AG09309 (cell line): ENCODE measurements around the gene SIDT2.

Experiments used
- DNase-seq: peaks from one replicate; pipeline ENCODE4 v3.0.0-alpha.2; 2010; ENCODE audit warnings: low read depth
- H3K4me3 ChIP-seq: 2 replicates; pipeline ENCODE4 v1.5.1; 2011; ENCODE audit warnings: mild to moderate bottlenecking, low read depth, low read length, moderate library complexity; ENCODE audit not compliant: control insufficient read depth
- CTCF ChIP-seq: IDR thresholded peaks from 2 replicates; pipeline ENCODE4 v1.5.1; 2011; ENCODE audit warnings: mild to moderate bottlenecking, low read depth, low read length, inconsistent platforms; ENCODE audit not compliant: insufficient read depth, control insufficient read depth; ENCODE audit errors: missing control alignments

SIDT2 gene

GRCh38 chr11:117185736-117186430 is 7.3 kb downstream of the SIDT2 start:
- no peak for TF ChIP-seq CTCF
- no peak overlapping the region for H3K4me3 ChIP-seq
- no peak for DNase-seq

GRCh38 chr11:117186431-117186761 is 7.9 kb downstream of the SIDT2 start:
- no peak overlapping the region for H3K4me3 ChIP-seq
- DNase-seq, result no peak
- no peak for TF ChIP-seq CTCF

DNA sequence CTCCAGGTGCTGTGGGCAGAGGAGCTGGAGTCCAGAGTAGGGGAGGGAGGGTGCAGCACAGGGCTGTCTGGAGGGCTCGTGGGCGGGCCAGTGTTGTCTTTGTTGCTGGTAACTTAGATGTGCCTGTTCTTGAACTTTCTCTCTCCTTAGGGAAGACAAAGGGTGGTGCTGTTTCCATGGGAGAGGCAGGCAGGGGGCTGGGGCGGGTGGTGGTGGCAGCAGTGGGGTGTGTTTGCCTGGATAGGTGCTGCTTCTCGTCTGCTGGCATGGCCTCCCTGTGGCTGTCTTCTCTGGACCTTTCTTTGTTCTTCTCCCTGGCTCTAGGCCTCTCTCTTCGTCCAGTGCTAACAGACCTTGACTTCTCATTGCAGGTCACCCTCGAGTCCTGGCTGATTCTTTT is 8.5 kb downstream of the SIDT2 start:
- H3K4me3 ChIP-seq, result no peak overlapping the region
- no peak for DNase-seq
- TF ChIP-seq CTCF, result no peak

DNA sequence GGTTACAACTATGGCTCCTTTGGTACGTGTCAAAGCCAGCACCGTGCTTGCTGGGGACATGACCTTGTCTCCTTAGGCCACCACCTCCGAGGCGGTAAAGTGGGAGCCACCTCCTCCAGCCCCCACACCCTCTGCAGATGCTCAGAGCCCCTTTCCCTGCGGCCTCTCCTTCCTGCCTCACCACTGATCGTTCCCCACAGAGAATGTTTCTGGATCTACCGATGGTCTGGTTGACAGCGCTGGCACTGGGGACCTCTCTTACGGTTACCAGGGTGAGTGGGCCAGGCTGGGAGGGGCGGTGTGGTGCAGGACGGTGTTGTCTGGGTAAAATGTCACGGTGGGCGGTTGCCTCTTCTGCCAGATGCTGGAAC is 8.9 kb downstream of the SIDT2 start:
- DNase-seq, result no peak
- H3K4me3 ChIP-seq, result no peak overlapping the region
- no peak for TF ChIP-seq CTCF

GRCh38 chr11:117187799-117188481 is 9.4 kb downstream of the SIDT2 start:
- DNase-seq, result no peak
- H3K4me3 ChIP-seq, result no peak overlapping the region
- no peak for TF ChIP-seq CTCF

DNA sequence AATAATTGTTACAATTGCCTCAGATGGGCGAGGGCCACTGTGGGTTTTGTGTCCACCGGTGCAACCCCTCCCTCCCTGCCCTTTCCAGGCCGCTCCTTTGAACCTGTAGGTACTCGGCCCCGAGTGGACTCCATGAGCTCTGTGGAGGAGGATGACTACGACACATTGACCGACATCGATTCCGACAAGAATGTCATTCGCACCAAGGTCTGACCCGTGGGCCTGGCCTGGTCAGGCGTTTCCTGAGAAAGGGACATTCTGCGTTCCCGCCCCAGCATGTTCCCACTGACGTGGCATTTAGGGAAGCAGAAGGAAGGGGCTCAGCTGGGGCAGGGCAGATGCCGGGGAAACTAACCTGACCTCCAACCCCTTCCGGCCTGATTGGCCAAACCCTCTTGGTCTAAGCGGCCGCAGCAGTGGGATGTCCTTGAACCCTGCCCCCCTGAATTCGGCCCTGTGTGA is 10.1 kb downstream of the SIDT2 start:
- no peak for DNase-seq
- no peak overlapping the region for H3K4me3 ChIP-seq
- TF ChIP-seq CTCF, result no peak
